MM.1S (cell line): ENCODE measurements around the gene XRCC5.

Experiments
- DNase-seq: peaks from one replicate; pipeline ENCODE4 v3.0.0-alpha.2; 2015
- H2AFZ ChIP-seq: fragments of 300-600 bp; sonication (generic); 2 replicates; pipeline ENCODE4 v1.6.0; 2016; ENCODE audit warnings: antibody characterized with exemption, low read length
- H3F3A ChIP-seq: fragments of 300-600 bp; sonication (generic); 2 replicates; pipeline ENCODE4 v1.6.1; 2016; ENCODE audit warnings: mild to moderate bottlenecking, antibody characterized with exemption, low read length, moderate library complexity, mixed read lengths; ENCODE audit not compliant: insufficient read depth
- H3K27ac ChIP-seq: fragments of 300-600 bp; sonication (generic); 2 replicates; pipeline ENCODE4 v1.5.1; 2016; ENCODE audit warnings: mild to moderate bottlenecking, low read length
- H3K27me3 ChIP-seq: fragments of 300-600 bp; sonication (generic); replicated peaks from 2 replicates; pipeline ENCODE4 v1.6.0; 2016; ENCODE audit warnings: low read length; ENCODE audit not compliant: insufficient read depth
- H3K36me3 ChIP-seq: fragments of 300-600 bp; sonication (generic); replicated peaks from 2 replicates; pipeline ENCODE4 v1.6.1; 2016; ENCODE audit warnings: mild to moderate bottlenecking, low read length, mixed read lengths; ENCODE audit not compliant: insufficient read depth
- H3K4me1 ChIP-seq: fragments of 300-600 bp; sonication (generic); 2 replicates; pipeline ENCODE4 v1.6.1; 2016; ENCODE audit warnings: low read length, mixed read lengths
- H3K4me2 ChIP-seq: fragments of 300-600 bp; sonication (generic); 2 replicates; pipeline ENCODE4 v1.6.0; 2016; ENCODE audit warnings: low read depth, low read length
- H3K4me3 ChIP-seq: fragments of 300-600 bp; sonication (generic); 2 replicates; pipeline ENCODE4 v1.5.1; 2016; ENCODE audit warnings: low read length, mixed read lengths
- H3K79me2 ChIP-seq: fragments of 300-600 bp; sonication (generic); 2 replicates; pipeline ENCODE4 v1.6.1; 2016; ENCODE audit warnings: mixed run types, low read length, mixed read lengths
- H3K9ac ChIP-seq: fragments of 300-600 bp; sonication (generic); 2 replicates; pipeline ENCODE4 v1.6.1; 2016; ENCODE audit warnings: low read length, mixed read lengths
- H3K9me2 ChIP-seq: fragments of 300-600 bp; sonication (generic); replicated peaks from 2 replicates; pipeline ENCODE4 v1.6.1; 2016; ENCODE audit warnings: mild to moderate bottlenecking, low read length, mixed read lengths; ENCODE audit not compliant: insufficient read depth
- H3K9me3 ChIP-seq: fragments of 300-600 bp; sonication (generic); replicated peaks from 2 replicates; pipeline ENCODE4 v1.6.1; 2016; ENCODE audit warnings: mild to moderate bottlenecking, low read length, mixed read lengths; ENCODE audit not compliant: insufficient read depth
- H4K20me1 ChIP-seq: fragments of 300-600 bp; sonication (generic); 2 replicates; pipeline ENCODE4 v1.6.1; 2016; ENCODE audit warnings: mild to moderate bottlenecking, low read length, moderate library complexity, mixed read lengths; ENCODE audit not compliant: insufficient read depth
- EZH2 ChIP-seq: fragments of 300-600 bp; sonication (generic); optimal IDR thresholded peaks from 2 replicates; pipeline ENCODE3; 2017; ENCODE audit warnings: low read depth, mild to moderate bottlenecking, antibody characterized with exemption, low read length, mixed read lengths
- EZH2phosphoT487 ChIP-seq: fragments of 300-600 bp; sonication (generic); IDR thresholded peaks from 2 replicates; pipeline ENCODE4 v1.6.1; 2018; ENCODE audit warnings: antibody characterized with exemption, low read length
- TF ChIP-seq, protein P1 (sequence below): fragments of 300-600 bp; sonication (generic); IDR thresholded peaks from 2 replicates; pipeline ENCODE4 v1.5.1; 2016; ENCODE audit warnings: antibody characterized with exemption, low read length, mixed read lengths

XRCC5 gene

DNA sequence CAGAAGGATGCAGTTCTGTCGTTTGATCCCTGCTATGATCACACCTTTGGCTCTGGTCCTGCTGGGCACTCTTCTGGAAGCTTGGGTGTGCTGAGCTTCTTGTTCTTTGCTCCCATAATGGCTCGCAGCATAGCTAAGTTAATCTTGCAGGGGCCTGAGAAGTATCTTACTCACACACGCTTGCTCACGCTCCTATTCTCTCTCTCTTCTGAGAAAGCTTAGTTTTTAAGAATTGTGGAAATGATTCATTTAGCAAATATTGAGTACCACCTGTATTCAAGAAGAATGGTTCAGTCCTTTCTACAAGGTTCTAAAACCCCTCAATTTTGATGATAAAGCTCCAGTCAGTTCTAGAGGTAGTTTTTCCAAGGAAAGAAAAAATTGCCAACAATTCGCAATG, 40.6 kb downstream of the XRCC5 start:
- H3K36me3 ChIP-seq = peaks cover 45% of the 10 kb centered on the region

DNA sequence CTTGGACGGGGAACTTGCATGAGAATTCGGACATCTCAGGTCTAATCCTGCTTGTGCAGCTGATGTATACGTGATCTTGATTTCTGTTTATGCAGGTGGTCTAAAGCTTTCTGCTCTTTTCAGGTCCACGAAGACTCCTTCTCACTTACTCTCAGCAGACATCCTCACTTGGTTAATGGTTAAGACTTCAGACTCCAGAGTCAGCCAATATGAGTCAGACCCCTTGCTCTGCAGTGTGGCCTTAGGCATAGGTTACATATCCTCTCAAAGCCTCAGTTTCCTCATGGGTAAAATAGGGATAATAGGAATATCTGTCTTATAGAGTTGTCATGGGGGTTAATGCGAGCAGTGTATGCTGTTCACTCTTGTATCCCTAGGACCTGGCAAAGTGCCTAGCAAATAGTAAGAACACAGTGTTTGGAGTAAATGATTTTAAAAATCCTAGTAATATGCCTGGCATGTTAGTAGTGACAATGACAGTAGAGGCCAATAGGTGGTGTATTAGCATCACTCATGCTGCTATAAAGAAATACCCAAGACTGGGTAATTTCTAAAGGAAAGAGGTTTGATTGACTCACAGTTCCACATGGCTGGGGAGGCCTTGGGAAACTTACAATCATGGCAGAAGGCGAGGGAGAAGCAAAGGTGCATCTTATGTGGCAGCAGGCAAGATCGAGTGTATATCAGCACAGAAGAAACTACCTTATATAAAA, 42.3 kb downstream of the XRCC5 start:
- Histone ChIP-seq H3K27me3 (no peaks in the 10 kb centered on the region), H3K27ac (no peak overlapping the region), H3K36me3 (peaks cover 51% of the 10 kb centered on the region), H3K4me3 (no peak overlapping the region), H3K9me2 (no peaks in the 10 kb centered on the region), H3K9me3 (no peaks in the 10 kb centered on the region), H4K20me1 (no peaks in the 10 kb centered on the region), H3K9ac (no peak overlapping the region), H3K79me2 (peaks cover 95% of the 10 kb centered on the region), H2AFZ (no peak overlapping the region), H3K4me2 (no peak overlapping the region), H3K4me1 (no peaks in the 10 kb centered on the region), H3F3A (0 out of 2 replicates have a peak, but pooled peaks cover 3% of the 10 kb centered on the region)
- DNase-seq = no peak
- TF ChIP-seq EZH2 = no peak

More for the DNA sequence above, 40.6 kb downstream of the XRCC5 start:
- Histone ChIP-seq H3K9me3 (no peaks in the 10 kb centered on the region), H3K4me3 (no peak overlapping the region), H3K4me2 (no peak overlapping the region), H2AFZ (no peak overlapping the region), H3F3A (0 out of 2 replicates have a peak, but pooled peaks cover 3% of the 10 kb centered on the region), H3K27ac (no peak overlapping the region), H4K20me1 (no peaks in the 10 kb centered on the region), H3K4me1 (no peaks in the 10 kb centered on the region), H3K9ac (no peak overlapping the region), H3K79me2 (peaks cover 96% of the 10 kb centered on the region), H3K9me2 (no peaks in the 10 kb centered on the region), H3K27me3 (no peaks in the 10 kb centered on the region)
- no peak for DNase-seq
- TF ChIP-seq EZH2 (no peak), EZH2phosphoT487 (no peak)
- TF ChIP-seq, protein P1, sequence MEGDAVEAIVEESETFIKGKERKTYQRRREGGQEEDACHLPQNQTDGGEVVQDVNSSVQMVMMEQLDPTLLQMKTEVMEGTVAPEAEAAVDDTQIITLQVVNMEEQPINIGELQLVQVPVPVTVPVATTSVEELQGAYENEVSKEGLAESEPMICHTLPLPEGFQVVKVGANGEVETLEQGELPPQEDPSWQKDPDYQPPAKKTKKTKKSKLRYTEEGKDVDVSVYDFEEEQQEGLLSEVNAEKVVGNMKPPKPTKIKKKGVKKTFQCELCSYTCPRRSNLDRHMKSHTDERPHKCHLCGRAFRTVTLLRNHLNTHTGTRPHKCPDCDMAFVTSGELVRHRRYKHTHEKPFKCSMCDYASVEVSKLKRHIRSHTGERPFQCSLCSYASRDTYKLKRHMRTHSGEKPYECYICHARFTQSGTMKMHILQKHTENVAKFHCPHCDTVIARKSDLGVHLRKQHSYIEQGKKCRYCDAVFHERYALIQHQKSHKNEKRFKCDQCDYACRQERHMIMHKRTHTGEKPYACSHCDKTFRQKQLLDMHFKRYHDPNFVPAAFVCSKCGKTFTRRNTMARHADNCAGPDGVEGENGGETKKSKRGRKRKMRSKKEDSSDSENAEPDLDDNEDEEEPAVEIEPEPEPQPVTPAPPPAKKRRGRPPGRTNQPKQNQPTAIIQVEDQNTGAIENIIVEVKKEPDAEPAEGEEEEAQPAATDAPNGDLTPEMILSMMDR = no peak

DNA sequence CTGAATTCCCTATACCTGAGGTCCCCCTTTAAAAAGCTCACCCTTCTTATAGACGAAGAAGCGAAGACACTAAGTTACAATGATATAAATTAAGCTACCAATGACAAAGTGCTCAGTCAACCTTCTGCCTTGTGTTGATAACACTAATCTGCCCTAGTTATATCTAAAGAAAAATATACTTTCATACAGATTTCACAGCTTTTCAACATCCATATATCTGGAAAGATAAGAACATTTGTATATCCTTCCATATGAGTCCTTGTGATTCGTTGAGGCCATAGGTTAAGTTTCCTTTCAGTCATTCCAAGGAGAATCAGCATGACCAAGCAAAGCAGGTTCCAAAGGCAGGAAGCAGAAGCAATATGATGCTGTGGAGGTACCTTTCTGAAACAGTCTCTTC, 46.8 kb downstream of the XRCC5 start:
- H3K27ac ChIP-seq = no peak overlapping the region
- no peak for DNase-seq
- no peak overlapping the region for H3K4me3 ChIP-seq
- no peaks in the 10 kb centered on the region for H3K9me2 ChIP-seq
- H3K4me1 ChIP-seq = no peaks in the 10 kb centered on the region
- H4K20me1 ChIP-seq = no peaks in the 10 kb centered on the region
- peaks cover 88% of the 10 kb centered on the region for H3K79me2 ChIP-seq
- H3K9me3 ChIP-seq = no peaks in the 10 kb centered on the region
- no peak overlapping the region for H2AFZ ChIP-seq
- TF ChIP-seq EZH2phosphoT487 = no peak
- TF ChIP-seq, protein P1 = no peak
- TF ChIP-seq EZH2 = no peak
- H3K9ac ChIP-seq = no peak overlapping the region
- H3K4me2 ChIP-seq = no peak overlapping the region
- H3K36me3 ChIP-seq = peaks cover 35% of the 10 kb centered on the region; the same call in 1 of the 2 replicates
- no peaks in the 10 kb centered on the region; the same call in 1 of the 2 replicates for H3F3A ChIP-seq
- no peaks in the 10 kb centered on the region for H3K27me3 ChIP-seq

DNA sequence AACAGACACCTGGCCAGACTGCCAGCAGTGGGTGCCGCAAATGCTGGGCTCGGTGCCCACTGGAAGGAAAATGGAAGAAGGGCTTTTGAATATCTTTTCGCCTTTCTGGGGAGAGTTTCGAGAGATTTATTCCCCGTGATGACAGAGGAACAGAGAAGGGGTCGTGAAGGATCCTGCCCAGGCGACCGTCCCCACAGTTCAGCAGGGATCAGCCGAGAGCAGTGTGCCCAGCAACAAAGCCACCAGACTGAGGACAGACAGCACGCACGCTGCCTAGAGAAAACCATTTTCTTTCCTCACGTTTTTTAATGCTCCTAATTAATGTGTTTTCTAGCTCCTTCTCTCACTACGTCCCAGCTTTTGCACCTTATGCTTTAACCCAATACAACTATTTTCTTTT, 47.7 kb downstream of the XRCC5 start:
- H3K9me2 ChIP-seq = no peaks in the 10 kb centered on the region
- no peaks in the 10 kb centered on the region; the same call in 1 of the 2 replicates for H3F3A ChIP-seq
- no peak overlapping the region for H3K9ac ChIP-seq
- H3K36me3 ChIP-seq = peaks cover 30% of the 10 kb centered on the region; the same call in 1 of the 2 replicates
- H2AFZ ChIP-seq = no peak overlapping the region
- H3K79me2 ChIP-seq = peaks cover 85% of the 10 kb centered on the region
- no peak overlapping the region for H3K27ac ChIP-seq
- no peaks in the 10 kb centered on the region for H3K27me3 ChIP-seq
- TF ChIP-seq, protein P1 = no peak
- TF ChIP-seq EZH2 (no peak), EZH2phosphoT487 (no peak)
- H4K20me1 ChIP-seq = no peaks in the 10 kb centered on the region
- H3K4me2 ChIP-seq = no peak overlapping the region
- DNase-seq = no peak
- no peaks in the 10 kb centered on the region for H3K9me3 ChIP-seq
- no peak overlapping the region for H3K4me3 ChIP-seq
- no peaks in the 10 kb centered on the region for H3K4me1 ChIP-seq
